Measurements from ENCODE around the gene RGS16.

- TF ChIP-seq EZH2 (IDR thresholded peaks at IDR 0.05; ENCODE audit: low read depth) (no peak), CTCF (conservative IDR thresholded peaks at IDR 0.05) (no peak)
Measured at GRCh38 chr1:182586380-182586779, 17.8 kb downstream of the RGS16 start.
